GM18868 (cell line): Measurements from ENCODE around the gene PRKCD.

Experiments used
- ATAC-seq: cut with Tn5 transposase; IDR thresholded peaks from one replicate; pipeline ENCODE4 v1.9.1; 2021; ENCODE audit warnings: mild to moderate bottlenecking, moderate library complexity; ENCODE audit not compliant: unreplicated experiment

Gene PRKCD

GRCh38 chr3:53229606-53230005 is 68.6 kb downstream of the PRKCD start:
- ATAC-seq: no peak

GRCh38 chr3:53230041-53230621 is 69.1 kb downstream of the PRKCD start:
- ATAC-seq: no peak

DNA sequence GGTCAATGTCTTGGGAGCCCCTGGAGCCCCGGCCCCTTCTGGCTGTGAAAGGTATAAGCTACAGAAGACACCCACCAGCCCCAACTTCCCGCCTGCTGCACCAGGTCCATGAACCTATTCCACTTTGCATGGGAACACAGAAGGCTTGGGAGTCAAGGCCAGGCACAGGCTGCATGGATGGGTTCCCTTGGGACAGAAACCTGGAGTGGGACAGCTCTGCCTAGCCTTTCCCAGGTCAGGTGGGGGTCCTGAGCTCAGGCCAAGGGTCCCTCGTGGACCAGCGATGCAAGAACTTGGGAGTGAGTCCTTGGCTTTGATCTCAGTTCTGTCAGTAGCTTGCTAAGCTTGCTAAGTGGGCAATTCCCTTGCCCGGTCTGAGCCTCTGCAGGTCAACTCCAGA is 69.8 kb downstream of the PRKCD start:
- ATAC-seq: no peak

GRCh38 chr3:53231532-53232511 is 70.8 kb downstream of the PRKCD start:
- ATAC-seq: no peak

DNA sequence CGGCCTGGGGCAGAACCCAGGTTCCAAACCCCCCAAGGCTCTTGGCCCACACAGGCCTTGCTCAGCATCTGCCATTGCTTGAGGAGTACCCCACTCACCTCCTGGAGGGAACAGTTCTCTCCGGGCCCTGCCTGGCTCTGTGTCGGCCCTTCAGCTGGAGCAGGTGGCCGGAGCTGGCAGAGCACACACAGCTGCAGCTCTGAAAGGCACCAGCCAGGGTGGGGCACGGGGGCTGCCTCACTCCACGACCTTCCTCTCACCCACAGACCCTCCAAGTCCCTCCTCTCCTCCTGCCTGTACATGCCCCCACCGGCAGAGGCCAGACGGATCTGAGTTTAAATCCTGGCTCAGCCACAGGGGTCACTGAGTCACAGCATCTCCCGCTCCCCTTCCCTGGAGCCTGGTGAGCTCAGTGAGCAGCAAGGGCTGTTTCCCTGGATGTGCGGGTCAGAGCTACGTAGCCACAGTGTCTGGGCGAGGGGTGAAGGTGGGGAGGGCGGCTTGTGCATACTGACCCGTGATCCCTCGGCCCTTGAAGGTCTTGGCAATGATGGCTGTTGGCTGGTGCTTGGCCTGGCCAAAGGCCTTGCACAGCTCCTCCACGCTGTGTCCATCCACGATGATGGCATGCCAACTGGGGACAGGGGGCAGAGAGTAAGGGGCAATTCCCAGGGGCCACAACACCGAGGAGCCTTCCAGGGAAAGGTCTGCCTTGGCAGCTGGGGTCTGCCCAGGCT is 71.8 kb downstream of the PRKCD start:
- no peak for ATAC-seq

DNA sequence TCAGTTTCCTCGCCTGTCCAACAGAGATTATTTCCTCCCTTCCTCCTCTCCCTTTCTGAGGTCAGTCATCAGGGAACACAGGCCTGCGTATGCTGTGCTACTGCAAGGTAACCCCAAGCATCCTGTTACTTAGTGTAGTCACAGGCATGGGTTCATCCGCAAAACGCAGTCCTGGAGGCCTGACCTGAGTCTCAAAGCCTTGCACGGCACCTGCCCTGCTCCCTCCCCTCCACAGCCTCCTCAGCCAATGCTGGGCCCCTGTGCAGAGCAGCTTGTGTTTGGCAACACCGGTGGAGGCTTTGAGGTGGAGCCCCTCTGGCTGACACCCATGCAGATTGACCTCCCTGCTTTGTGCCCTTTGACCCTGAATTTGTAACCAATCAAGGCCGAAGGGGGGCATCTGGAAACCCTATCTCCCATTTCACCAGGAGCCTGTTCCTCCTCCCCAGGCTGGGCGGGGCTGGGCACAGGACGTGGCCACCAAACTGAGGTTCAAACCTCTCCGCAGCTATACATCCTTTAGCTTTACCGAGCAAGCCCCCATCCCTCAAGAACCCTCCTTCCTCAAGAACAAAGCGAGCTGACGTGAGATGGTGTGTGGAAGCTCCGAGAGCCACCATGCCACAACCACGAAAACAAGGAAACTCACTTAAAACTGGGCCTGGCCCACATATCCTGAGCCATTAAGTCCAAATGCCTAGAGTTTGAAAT is 73.3 kb downstream of the PRKCD start:
- no peak for ATAC-seq

GRCh38 chr3:53234841-53235232 is 73.8 kb downstream of the PRKCD start:
- ATAC-seq: no peak

DNA sequence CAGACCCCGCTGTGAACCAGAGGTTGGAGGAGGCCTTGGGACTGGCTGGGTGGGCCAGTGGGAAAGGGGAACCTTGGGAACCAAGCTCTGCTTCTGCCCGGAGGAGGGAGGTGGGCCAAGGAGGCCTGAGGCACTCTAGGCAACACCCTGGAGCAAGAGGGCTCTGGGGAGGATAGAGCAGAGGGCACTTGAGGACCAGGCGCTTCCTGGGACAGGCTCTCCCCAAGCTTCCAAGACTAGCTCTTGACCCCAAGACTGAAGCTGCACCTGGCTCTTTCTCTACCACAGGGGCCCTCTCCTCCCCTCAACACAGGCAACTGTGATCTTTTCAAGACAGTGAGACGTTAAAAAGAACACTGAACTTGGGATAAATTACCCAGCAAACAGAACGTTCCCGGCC is 74.5 kb downstream of the PRKCD start:
- ATAC-seq: no peak

DNA sequence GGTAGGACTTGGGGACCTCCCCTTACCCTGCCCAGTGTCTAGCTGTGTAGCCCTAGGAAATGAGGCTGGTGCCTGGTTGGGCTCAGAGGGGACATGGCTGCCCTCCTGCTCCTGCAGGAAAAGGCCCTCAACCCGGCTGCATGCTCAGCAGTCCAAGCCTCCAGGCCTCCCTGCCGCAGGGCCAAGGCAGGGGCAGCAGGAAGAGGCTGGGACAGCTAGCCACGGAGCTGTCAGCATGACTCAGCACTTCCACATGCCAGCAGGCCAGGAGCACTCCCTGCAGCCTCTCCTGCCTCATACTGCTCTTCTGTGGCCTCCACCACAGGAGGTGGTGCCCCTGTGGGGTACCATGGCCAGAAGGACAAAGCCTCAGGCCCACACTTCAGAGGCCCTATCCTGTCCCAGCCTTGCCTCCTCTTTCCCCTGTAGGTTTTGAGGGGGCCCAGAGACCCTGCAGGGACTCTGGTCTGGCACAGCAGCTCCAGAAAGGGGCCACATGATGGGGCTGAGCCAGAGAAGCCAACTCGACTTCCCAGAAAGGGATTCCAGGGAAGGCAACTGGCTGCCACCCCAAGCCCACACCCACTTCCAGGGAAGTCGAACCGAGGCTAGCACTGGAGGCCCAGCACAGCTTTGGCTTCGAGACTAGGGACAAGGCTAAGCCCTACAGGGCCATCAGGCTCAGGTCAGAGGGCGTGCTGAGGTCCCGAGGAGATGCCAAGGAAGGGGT is 75.3 kb downstream of the PRKCD start:
- ATAC-seq: no peak

GRCh38 chr3:53238051-53238850 is 77.2 kb downstream of the PRKCD start:
- ATAC-seq: no peak

- ATAC-seq: no peak
Observed at GRCh38 chr3:53238886-53239285, 77.9 kb downstream of the PRKCD start.

- ATAC-seq: no peak
Observed at GRCh38 chr3:53239800-53240199, 78.8 kb downstream of the PRKCD start.

DNA sequence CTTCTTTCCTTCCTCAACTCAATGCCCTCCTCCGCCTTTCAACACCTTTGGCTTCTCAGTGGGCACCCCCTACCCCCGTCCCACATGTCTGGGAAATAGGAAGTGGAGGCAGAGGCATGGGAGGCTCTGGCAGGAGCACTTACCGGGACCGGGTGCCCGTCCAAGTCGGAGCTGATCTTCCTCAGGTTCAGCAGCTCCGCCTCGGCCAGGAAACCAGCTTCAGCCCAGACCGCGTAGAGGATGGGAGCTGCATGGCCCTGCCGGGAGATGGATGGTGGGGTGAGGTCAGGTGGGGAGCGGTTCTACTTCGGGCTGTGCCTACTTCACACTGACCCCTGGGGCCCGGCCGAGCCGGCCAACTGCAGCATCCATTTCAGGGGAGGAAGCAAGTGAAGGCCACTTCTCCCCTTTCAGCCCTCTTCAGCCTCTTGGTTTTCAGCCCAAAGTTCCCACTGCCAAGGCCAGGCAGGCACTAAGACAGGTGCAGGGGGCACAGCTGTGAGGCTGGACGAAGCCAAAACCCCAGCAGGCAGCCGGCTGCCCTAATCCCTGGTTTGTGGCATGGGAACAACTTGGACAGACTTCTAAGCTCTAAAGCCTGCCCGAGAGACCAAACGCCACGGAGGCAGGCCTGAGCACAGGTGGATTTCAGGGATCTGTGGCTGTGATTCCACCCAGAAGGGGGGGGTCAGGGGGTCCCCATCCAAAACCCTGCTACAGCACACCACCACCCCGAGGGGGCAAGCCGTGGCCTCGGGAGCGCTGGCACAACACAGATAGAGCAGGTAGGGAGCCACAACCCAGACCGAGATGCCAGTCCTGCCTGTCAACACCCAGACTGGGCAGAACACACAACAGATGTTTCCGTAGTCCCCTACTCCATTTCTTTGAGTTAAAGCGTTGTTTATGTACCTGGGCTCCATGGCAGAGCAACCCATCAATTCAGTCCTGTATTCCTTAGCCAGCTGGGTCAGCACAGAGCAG is 80.3 kb downstream of the PRKCD start:
- ATAC-seq: no peak

GRCh38 chr3:53242155-53242554 is 81.1 kb downstream of the PRKCD start:
- ATAC-seq: no peak
